K562 (cell line): Measurements from ENCODE around the gene TEX38. TPM values are rescaled to one million over a fixed set of nuclear protein-coding genes. Genes with fewer than 3 reads are reported as not detected.

ENCODE experiments used
- ATAC-seq: fragments of 200-7000 bp; cut with Tn5 transposase; 3 replicates; pipeline ENCODE4 v1.9.1; 2020; ENCODE audit warnings: moderate library complexity
- Bru-seq: library from RNA; stranded (reverse); fragments of 400-500 nt; gene quantifications from one replicate; lab custom pipeline; 2021; lab: Mats Ljungman, UMichigan
- BruChase-seq, 2 experiments: library from RNA; stranded (reverse); fragments of 400-500 nt; gene quantifications; one replicate each; lab custom pipeline; 2021; lab: Mats Ljungman, UMichigan
- BruUV-seq: library from RNA; stranded (reverse); fragments of 400-500 nt; replicated peaks from 2 replicates; lab custom pipeline; 2021; lab: Mats Ljungman, UMichigan
- CTCF ChIA-PET: fragments of 300-600 bp; formaldehyde crosslinking; extraction: SDS; loops from one replicate; lab custom pipeline; 2021; ENCODE audit warnings: low intra/inter-chr PET ratio; lab: Yijun Ruan, JAX
- POLR2A ChIA-PET: fragments of 300-600, 350-650 bp; sonication (Branson Sonifier 250); formaldehyde crosslinking; extraction: SDS; loops from one replicate; lab custom pipeline; 2021; ENCODE audit warnings: antibody characterized with exemption, inconsistent platforms; lab: Yijun Ruan, JAX
- DNase-seq, 4 experiments: peaks; one replicate each; pipeline versions ENCODE4 v3.0.0 to v3.0.0-alpha.2; 2011 to 2018; ENCODE audit warnings: low spot score in 3 of 4, mixed read lengths in 3 of 4; ENCODE audit errors: extremely low read depth in 1 of 4
- FAIRE-seq: peaks from 2 replicates; lab custom pipeline; 2011; peaks lifted over from hg19 to GRCh38; lab: Jason Lieb, UNC
- H2AFZ ChIP-seq: 2 replicates; pipeline ENCODE4 v1.6.0; 2011; ENCODE audit warnings: low read depth, low read length, control low read depth, inconsistent platforms
- H3K27ac ChIP-seq: fragments of 200-600 bp; 3 replicates; pipeline ENCODE4 v1.8.0; 2011; ENCODE audit warnings: low read depth, mild to moderate bottlenecking, control low read depth, inconsistent platforms, low read length, moderate library complexity, mixed read lengths; ENCODE audit errors: extremely low read depth
- H3K27me3 ChIP-seq, 2 experiments: fragments of 300-600 bp in 1 of 2; 2 replicates in 1 of 2; 3 replicates in 1 of 2; pipeline versions ENCODE4 v1.6.0 to v1.8.0; 2011; ENCODE audit warnings: inconsistent platforms in 2 of 2, low read length in 2 of 2, mild to moderate bottlenecking in 1 of 2, mixed read lengths in 1 of 2, moderate library complexity in 1 of 2; ENCODE audit not compliant: control insufficient read depth in 2 of 2, insufficient read depth in 2 of 2
- H3K36me3 ChIP-seq: fragments of 300-600 bp; 3 replicates; pipeline ENCODE4 v1.8.0; 2011; ENCODE audit warnings: mild to moderate bottlenecking, low read length, inconsistent platforms; ENCODE audit not compliant: control insufficient read depth, insufficient read depth
- H3K4me1 ChIP-seq, 2 experiments: fragments of 200-600 bp in 1 of 2; replicated peaks in 1 of 2; 2 replicates in 1 of 2; 3 replicates in 1 of 2; pipeline versions ENCODE4 v1.5.1 to v1.8.0; 2011; ENCODE audit warnings: inconsistent platforms in 2 of 2, low read length in 2 of 2, mild to moderate bottlenecking in 1 of 2, mixed read lengths in 1 of 2, moderate library complexity in 1 of 2; ENCODE audit not compliant: control insufficient read depth in 2 of 2, insufficient read depth in 2 of 2
- H3K4me2 ChIP-seq: 2 replicates; pipeline ENCODE4 v1.6.1; 2011; ENCODE audit warnings: low read length, control low read depth, inconsistent platforms, mixed read lengths; ENCODE audit not compliant: insufficient read depth
- H3K4me3 ChIP-seq: fragments of 200-600 bp; sonication (generic), shearing (Covaris generic); 2 replicates; pipeline ENCODE4 v1.5.1; 2016; ENCODE audit warnings: control low read depth, inconsistent platforms
- H3K79me2 ChIP-seq: fragments of 200-600 bp; 3 replicates; pipeline ENCODE4 v1.8.0; 2011; ENCODE audit warnings: low read length, inconsistent platforms; ENCODE audit not compliant: control insufficient read depth, insufficient read depth
- H3K9ac ChIP-seq, 2 experiments: 2 replicates each; pipeline versions ENCODE4 v1.6.0 to v1.6.1; 2011; ENCODE audit warnings: low read depth in 2 of 2, low read length in 2 of 2, control low read depth in 1 of 2, inconsistent platforms in 1 of 2, mild to moderate bottlenecking in 1 of 2, mixed read lengths in 1 of 2; ENCODE audit not compliant: insufficient read depth in 1 of 2
- H3K9me1 ChIP-seq: one replicate; pipeline ENCODE4 v1.6.0; 2011; ENCODE audit warnings: inconsistent platforms, mild to moderate bottlenecking, low read length, moderate library complexity; ENCODE audit not compliant: control insufficient read depth, insufficient read depth
- H3K9me3 ChIP-seq: replicated peaks from 2 replicates; pipeline ENCODE4 v1.5.1; 2011; ENCODE audit warnings: low read depth, low read length, inconsistent platforms; ENCODE audit not compliant: control insufficient read depth, insufficient read depth
- H4K20me1 ChIP-seq: replicated peaks from 2 replicates; pipeline ENCODE4 v1.6.1; 2011; ENCODE audit warnings: low read length, inconsistent platforms, mixed read lengths; ENCODE audit not compliant: control insufficient read depth, insufficient read depth
- HIVEP1 ChIP-seq: fragments of 250-450 bp; sonication (Bioruptor Pico); IDR thresholded peaks from 2 replicates; pipeline ENCODE4 v1.4.0; 2020; ENCODE audit warnings: mild to moderate bottlenecking
- HMG20A ChIP-seq: fragments of 450-650 bp; formaldehyde crosslinking; conservative IDR thresholded peaks from 2 replicates; pipeline ENCODE4 v1.4.0; 2020; ENCODE audit warnings: mild to moderate bottlenecking, mixed read lengths
- IFI16 ChIP-seq: fragments of 250-450 bp; sonication (Bioruptor Pico); IDR thresholded peaks from 2 replicates; pipeline ENCODE4 v2.1.2; 2022; ENCODE audit warnings: mild to moderate bottlenecking, inconsistent platforms
- MAFG ChIP-seq: fragments of 450-650 bp; conservative IDR thresholded peaks from 2 replicates; pipeline ENCODE4 v1.6.1; 2016; ENCODE audit warnings: missing genetic modification characterization, missing compliant biosample characterization
- RBFOX2 ChIP-seq: fragments of 200-400 bp; formaldehyde crosslinking; IDR thresholded peaks from 2 replicates; pipeline ENCODE4 v1.6.1; 2017; ENCODE audit warnings: low read depth, mild to moderate bottlenecking, low read length, moderate library complexity
- RBM22 ChIP-seq: fragments of 200-400 bp; formaldehyde crosslinking; IDR thresholded peaks from 2 replicates; pipeline ENCODE4 v1.6.1; 2018; ENCODE audit warnings: low read length, low read depth; ENCODE audit not compliant: poor library complexity, severe bottlenecking
- TFAM ChIP-seq: fragments of 250-450 bp; sonication (Bioruptor Pico); conservative IDR thresholded peaks from 2 replicates; pipeline ENCODE4 v1.5.0; 2021; ENCODE audit warnings: mild to moderate bottlenecking, moderate library complexity
- ZNF165 ChIP-seq: fragments of 250-450 bp; sonication (Bioruptor Pico); IDR thresholded peaks from 2 replicates; pipeline ENCODE4 v1.4.0; 2020; ENCODE audit warnings: borderline replicate concordance
- ZNF311 ChIP-seq: fragments of 250-450 bp; sonication (Bioruptor Pico); IDR thresholded peaks from 2 replicates; pipeline ENCODE4 v1.4.0; 2020; ENCODE audit warnings: mild to moderate bottlenecking, moderate library complexity
- WGBS: fragments of 100-300 bp; shearing (Covaris generic); methylation state at CpG from one replicate; pipeline ENCODE4 v1.1.6; 2016; ENCODE audit warnings: low coverage, mixed read lengths; ENCODE audit not compliant: insufficient coverage; ENCODE audit errors: missing lambda C conversion rate; 5-methylcytosine and 5-hydroxymethylcytosine counted together
- in situ Hi-C: fragments of 300-500 bp; cut with MboI; formaldehyde crosslinking; loops from 4 replicates; pipeline ENCODE4 v1.15.0; 2018; ENCODE audit warnings: inconsistent platforms, mixed read lengths
- intact Hi-C: fragments of 100-400 bp; cut with micrococcal nuclease; formaldehyde crosslinking; loops from 2 replicates; pipeline ENCODE4 v1.14.2; 2022
- long read RNA-seq, 3 experiments: library from polyadenylated mRNA in 2 of 3; library from RNA in 1 of 3; unstranded in 2 of 3; stranded (forward) in 1 of 3; transcript quantifications; one replicate each; pipeline ENCODE4 v2.0.0, GENCODE V29; 2019 to 2022
- polyA minus RNA-seq, 3 experiments: library from RNA; depleted of rRNA, polyadenylated mRNA; stranded (reverse); fragments of >200 nt; gene quantifications; 2 replicates each; pipeline ENCODE4 v1.2.3, GENCODE V29; 2011
- polyA plus RNA-seq, 8 experiments: library from polyadenylated mRNA; depleted of rRNA in 4 of 8; stranded (reverse) in 5 of 8; unstranded in 3 of 8; fragments of >200 nt; fragmentation: Nextera tagmentation in 2 of 8; fragmentation: Illumina TruSeq in 1 of 8; extraction: Ambion mirVana in 2 of 8; extraction: Trizol in 1 of 8; gene quantifications; 2 replicates each; pipeline versions ENCODE4 v1.2.1 to v1.2.3, GENCODE V29; 2011 to 2014; ENCODE audit warnings: inconsistent platforms in 1 of 8, missing spikeins in 1 of 8
- total RNA-seq, 7 experiments: library from RNA; depleted of rRNA in 6 of 7; stranded (reverse); fragments of >200 nt in 6 of 7; fragmentation: Illumina TruSeq in 2 of 7; extraction: Trizol in 2 of 7; gene quantifications; 2 replicates each; pipeline versions ENCODE4 v1.2.1 to v1.2.3, GENCODE V29; 2011 to 2021; ENCODE audit warnings: low replicate concordance in 1 of 7
- TF ChIP-seq, protein P1 (sequence below): sonication (generic); formaldehyde crosslinking; IDR thresholded peaks from 2 replicates; pipeline ENCODE4 v1.8.0; 2022; ENCODE audit warnings: mild to moderate bottlenecking, low read depth, missing genetic modification reagents
- TF ChIP-seq, protein P2 (sequence below): fragments of 450-650 bp; formaldehyde crosslinking; IDR thresholded peaks from 2 replicates; pipeline ENCODE4 v1.4.0; 2020; ENCODE audit warnings: mild to moderate bottlenecking

Gene TEX38
- total RNA-seq (2011; cell fraction: chromatin; rRNA removed; ENCODE audit: low replicate concordance): not detected in 2 replicates
- total RNA-seq (2011; cell fraction: nucleolus; rRNA removed): not detected in 2 replicates
- total RNA-seq (2011; cell fraction: nucleoplasm; rRNA removed): not detected in 2 replicates
- total RNA-seq (2014; rRNA removed) (not detected in 2 replicates), total RNA-seq (2014; rRNA removed; fragmentation: Illumina TruSeq; extraction: Trizol) (not detected in 2 replicates), total RNA-seq (2015; rRNA removed; fragmentation: Illumina TruSeq; extraction: Trizol) (not detected in 2 replicates), total RNA-seq (2021) (not detected in 2 replicates), polyA plus RNA-seq (2011; rRNA removed) (not detected in 2 replicates), polyA plus RNA-seq (2014; fragmentation: Illumina TruSeq; extraction: Trizol) (not detected in 2 replicates), polyA plus RNA-seq (2014; fragmentation: Nextera tagmentation; extraction: Ambion mirVana) (not detected), polyA plus RNA-seq (2014; rRNA removed) (not detected in 2 replicates), polyA minus RNA-seq (2011; rRNA and poly(A)+ RNA removed) (not detected in 2 replicates), Bru-seq, nascent RNA (percentile 20 among the genes with signal in this experiment), BruChase-seq, experiment 1, labeled RNA remaining after a 2-hour chase (percentile 27 among the genes with signal in this experiment), BruChase-seq, experiment 2, labeled RNA remaining after a 6-hour chase (not detected)
- polyA plus RNA-seq (2011; cell fraction: cytosol; rRNA removed): not detected in 2 replicates
- polyA plus RNA-seq (2011; cell fraction: nucleus; rRNA removed): not detected in 2 replicates
- polyA plus RNA-seq (2012): 0.22 TPM in 1 of 2 replicates, not detected in the other
- not detected in 2 replicates for polyA minus RNA-seq (2011; cell fraction: cytosol; rRNA and poly(A)+ RNA removed)
- polyA minus RNA-seq (2011; cell fraction: nucleus; rRNA and poly(A)+ RNA removed): not detected in 2 replicates
- long read RNA-seq, experiment 1: 0 reads
- long read RNA-seq, experiment 2: 0 reads
- long read RNA-seq, experiment 3: 0 reads

DNA sequence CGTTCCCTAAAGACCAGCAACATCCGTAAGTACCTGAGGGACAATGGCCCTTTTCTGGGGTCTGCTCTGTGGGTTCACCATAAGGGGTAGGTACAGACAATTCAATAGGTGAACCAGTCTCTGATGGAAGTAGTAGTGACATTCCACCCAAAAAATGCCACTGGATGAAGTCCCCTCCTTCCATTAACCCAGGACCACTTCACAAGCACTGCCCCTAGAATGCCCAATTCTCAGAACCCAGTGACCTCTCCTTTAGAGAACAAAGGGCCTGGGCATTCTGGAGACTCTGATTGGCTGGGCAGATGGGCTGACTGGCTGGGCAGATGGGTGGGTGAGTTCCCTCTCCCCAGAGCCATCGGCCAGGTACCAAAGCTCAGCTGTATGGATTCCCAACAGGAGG, at the start of gene TEX38:
TSS of gene TEX38 (plus strand) at position 301 of the 400 bp plus-strand sequence. CDS start at position 382, 81 bp downstream.
- Histone ChIP-seq H3K4me2 (no peak within 1 kb of the TSS), H3K4me3 (no peak within 1 kb of the TSS), H2AFZ (no peak within 1 kb of the TSS), H3K9ac (peak within 1 kb of the TSS in 1 of 2 experiments; percentile 47; a peak in 1 of 4 replicates), H3K27me3 (no peaks in the 10 kb centered on the region), H3K4me1 (peaks cover 13 to 40% of the 10 kb centered on the region in 2 experiments; a peak in 4 of 5 replicates), H4K20me1 (no peaks in the 10 kb centered on the region), H3K27ac (no peak within 1 kb of the TSS; the same call in 2 of the 3 replicates), H3K9me3 (no peaks in the 10 kb centered on the region), H3K9me1 (peaks cover 6% of the 10 kb centered on the region), H3K36me3 (peaks cover 26% of the 10 kb centered on the region; the same call in 2 of the 3 replicates), H3K79me2 (peaks cover 13% of the 10 kb centered on the region)
- FAIRE-seq: no peak
- BruUV-seq: no TSS peak
- ChIA-PET POLR2A (interaction anchor here (2.1 kb wide), 1 partner anchor 7 kb away, joined by 8 read pairs; no protein-coding TSS in a partner anchor), CTCF (no interaction called here)
- in situ Hi-C loops: no loop called here
- DNase-seq: no peak
- no peak for ATAC-seq
- TF ChIP-seq ZNF311 (CRISPR knock-in tag) (no peak), TFAM (CRISPR knock-in tag) (no peak), MAFG (tag) (no peak), HIVEP1 (no peak), HMG20A (no peak), ZNF165 (CRISPR knock-in tag) (no peak), RBM22 (no peak), IFI16 (CRISPR knock-in tag) (no peak), RBFOX2 (no peak)
- TF ChIP-seq, protein P1, sequence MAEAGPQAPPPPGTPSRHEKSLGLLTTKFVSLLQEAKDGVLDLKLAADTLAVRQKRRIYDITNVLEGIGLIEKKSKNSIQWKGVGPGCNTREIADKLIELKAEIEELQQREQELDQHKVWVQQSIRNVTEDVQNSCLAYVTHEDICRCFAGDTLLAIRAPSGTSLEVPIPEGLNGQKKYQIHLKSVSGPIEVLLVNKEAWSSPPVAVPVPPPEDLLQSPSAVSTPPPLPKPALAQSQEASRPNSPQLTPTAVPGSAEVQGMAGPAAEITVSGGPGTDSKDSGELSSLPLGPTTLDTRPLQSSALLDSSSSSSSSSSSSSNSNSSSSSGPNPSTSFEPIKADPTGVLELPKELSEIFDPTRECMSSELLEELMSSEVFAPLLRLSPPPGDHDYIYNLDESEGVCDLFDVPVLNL (CRISPR knock-in tag): no peak
- TF ChIP-seq, protein P2, sequence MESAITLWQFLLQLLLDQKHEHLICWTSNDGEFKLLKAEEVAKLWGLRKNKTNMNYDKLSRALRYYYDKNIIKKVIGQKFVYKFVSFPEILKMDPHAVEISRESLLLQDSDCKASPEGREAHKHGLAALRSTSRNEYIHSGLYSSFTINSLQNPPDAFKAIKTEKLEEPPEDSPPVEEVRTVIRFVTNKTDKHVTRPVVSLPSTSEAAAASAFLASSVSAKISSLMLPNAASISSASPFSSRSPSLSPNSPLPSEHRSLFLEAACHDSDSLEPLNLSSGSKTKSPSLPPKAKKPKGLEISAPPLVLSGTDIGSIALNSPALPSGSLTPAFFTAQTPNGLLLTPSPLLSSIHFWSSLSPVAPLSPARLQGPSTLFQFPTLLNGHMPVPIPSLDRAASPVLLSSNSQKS (CRISPR knock-in tag): no peak
- WGBS: 82% methylated on average over 3 of the region's 3 CpGs
- intact Hi-C loops: no loop called here
